ENCODE results near the gene CABP7. TPM values are rescaled to one million over a fixed set of nuclear protein-coding genes. Genes with fewer than 3 reads are reported as not detected.

Gene CABP7
- total RNA-seq, 4 donors from 2014 or later = 0.73 to 1.0 TPM; not detected in 2

- peaks cover 38 to 52% of the 10 kb centered on the region in 2 donors for H3K4me1 ChIP-seq
- H3K27me3 ChIP-seq = no peaks in the 10 kb centered on the region
- 62 to 74% methylated on average over 8 of the region's 8 CpGs for WGBS, 2 donors
- peak overlapping the region; percentile 88 to 93 (median 88) for H3K27ac ChIP-seq
- no peaks in the 10 kb centered on the region for H3K36me3 ChIP-seq
- intact Hi-C loops (cut with DNase I) = no loop called here
- DNase-seq = no peak
- no peaks in the 10 kb centered on the region for H3K9me3 ChIP-seq
- H3K4me3 ChIP-seq (replicated peaks in 1 of 3) = no peak overlapping the region
- TF ChIP-seq CTCF (IDR thresholded peaks at IDR 0.05) (no peak), POLR2A (IDR thresholded peaks at IDR 0.05) (no peak)
Observed at GRCh38 chr22:29780748-29781676, 61.2 kb downstream of the CABP7 start.

Small RNAs within 50 kb of the gene (small RNA-seq; reads per million reads assigned to genes)
- gene AC004882.2 (not detected), gene RF00019 (not detected)

Other genes with a start within 250 kb of the CABP7 start
- gene NEFH, start 239.8 kb upstream of the CABP7 start, total RNA-seq = under 1 TPM in 3 of 4 donors, not detected in 1; 0.27 to 0.44 (median 0.33) TPM
- 10 to 100 TPM; 23.9 to 46.6 (median 30.3) TPM for gene THOC5, start 166.2 kb upstream of the CABP7 start, total RNA-seq
- 10 to 100 TPM; 24.2 to 55.4 (median 39.6) TPM for gene NIPSNAP1, start 138.9 kb upstream of the CABP7 start, total RNA-seq
- gene NF2, start 116.4 kb upstream of the CABP7 start, total RNA-seq = 10 to 100 TPM; 37.5 to 65.5 (median 51.6) TPM
- gene ZMAT5, start 47.0 kb downstream of the CABP7 start, total RNA-seq = 10 to 100 TPM; 16.2 to 40.1 (median 24.3) TPM
- 100 to 1,000 TPM in 1 of 4 donors, 10 to 100 TPM in 3; 20.6 to 134 (median 70.8) TPM for gene UQCR10, start 47.4 kb downstream of the CABP7 start, total RNA-seq
- 10 to 100 TPM; 47.6 to 66.8 (median 51.3) TPM for gene ASCC2, start 118.3 kb downstream of the CABP7 start, total RNA-seq
- gene MTMR3, start 163.2 kb downstream of the CABP7 start, total RNA-seq = 100 to 1,000 TPM in 1 of 4 donors, 10 to 100 TPM in 3; 52.8 to 101 (median 69.1) TPM

Data from thyroid gland (tissue), 4 donors.